Stimulated activated CD4-positive, alpha-beta T cell treated with anti-CD3 and anti-CD28 coated beads, Interleukin-4, amount 100 ng/mL, for 1 hour (primary cell): ENCODE measurements around the gene CACNB3.
A peak's percentile ranks its signal among the peaks of the same experiment; 100 is the strongest.

Experiments used
- DNase-seq: peaks from one replicate; pipeline ENCODE4 v3.0.0-alpha.2; 2020

Gene CACNB3

DNA sequence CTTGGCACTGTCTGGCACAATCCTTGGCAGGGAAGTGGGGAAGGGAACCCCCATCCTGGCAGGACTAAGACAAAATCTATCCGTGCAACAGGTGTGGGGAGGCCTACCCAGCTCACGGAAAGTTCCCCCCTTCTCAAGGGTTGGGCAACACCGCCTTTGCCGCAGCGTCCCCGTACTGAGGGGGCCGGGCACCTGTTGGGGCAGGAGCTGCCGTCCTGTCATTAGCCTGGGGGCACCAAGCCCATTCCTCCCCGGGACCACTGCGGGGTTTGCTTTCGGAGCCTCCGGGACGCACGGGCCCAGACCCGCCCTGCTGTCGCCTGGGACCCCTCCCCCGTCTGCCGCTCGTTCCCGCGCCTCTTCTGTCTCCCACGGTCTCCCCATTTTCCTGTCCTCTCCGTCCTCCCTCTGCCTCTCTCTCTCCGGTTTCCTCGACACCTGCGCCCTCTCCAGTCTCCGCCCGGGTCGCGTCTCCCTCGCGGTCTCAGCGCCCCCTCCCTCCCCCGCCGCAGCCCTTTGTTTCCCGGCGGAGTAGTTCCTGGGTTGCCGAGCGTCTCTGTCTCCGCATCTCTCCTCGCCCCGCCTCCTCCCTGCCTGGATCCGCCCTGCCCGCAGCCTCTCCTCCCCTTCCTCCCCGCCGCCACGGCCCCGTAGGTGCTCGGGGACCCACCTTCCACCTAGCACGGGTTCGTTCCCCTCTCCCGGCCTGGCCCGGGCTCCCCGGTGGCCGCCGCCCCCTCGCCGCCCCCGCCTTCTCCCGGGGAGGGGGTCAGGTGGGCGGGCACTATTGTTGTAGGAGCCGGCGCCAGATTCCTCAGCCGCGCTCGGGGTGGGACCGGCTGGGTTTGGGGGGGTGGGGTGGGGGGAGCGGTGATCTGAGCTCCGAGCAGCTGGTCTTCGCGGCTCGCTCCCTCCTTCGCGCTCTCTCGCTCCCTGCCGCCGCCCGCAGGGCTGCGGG is at the start of gene CACNB3:
CACNB3 (plus strand) TSS at position 624 of the 958 bp plus-strand sequence. CDS start 434 bp downstream, outside the sequence.
- peak; percentile 80 for DNase-seq

DNA sequence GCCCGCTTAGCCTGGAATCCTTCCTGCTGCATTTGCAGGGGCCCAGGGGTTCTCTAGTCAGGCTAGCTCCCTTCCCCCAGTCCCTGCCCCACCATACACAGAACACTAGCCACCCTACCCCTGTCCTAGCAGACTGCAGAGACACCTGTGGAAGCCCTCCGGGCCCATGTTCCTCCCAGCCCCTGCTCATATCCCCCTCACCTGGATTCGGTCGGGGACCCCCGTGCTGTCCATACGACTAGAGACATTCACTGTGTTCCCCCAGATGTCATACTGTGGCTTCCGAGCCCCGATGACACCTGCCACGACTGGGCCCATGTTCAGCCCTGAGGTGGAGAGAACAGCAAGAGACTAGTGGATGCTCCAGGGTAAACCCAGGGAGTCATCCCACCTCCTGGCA is 49.6 kb upstream of the CACNB3 start:
- no peak for DNase-seq

DNA sequence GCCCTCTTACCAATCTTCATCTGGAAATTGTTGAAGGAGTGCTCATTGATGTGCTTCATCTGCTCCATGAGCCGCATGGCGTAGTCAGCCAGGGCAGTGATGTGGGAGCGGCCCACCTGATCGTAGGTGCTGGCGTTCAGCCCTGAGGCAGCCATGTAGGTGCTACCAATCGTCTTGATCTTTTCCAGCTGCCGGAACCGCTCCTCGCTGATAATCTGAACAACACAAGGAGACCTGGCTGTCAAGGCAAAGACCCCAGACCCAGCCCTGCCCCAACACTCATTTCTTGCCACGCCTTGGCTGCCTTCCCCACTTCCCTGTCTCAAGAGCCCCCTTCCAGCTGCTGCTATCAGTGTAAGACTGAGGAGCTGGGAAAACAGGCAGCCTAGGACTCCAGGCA is 47.5 kb upstream of the CACNB3 start:
- DNase-seq, result no peak

DNA sequence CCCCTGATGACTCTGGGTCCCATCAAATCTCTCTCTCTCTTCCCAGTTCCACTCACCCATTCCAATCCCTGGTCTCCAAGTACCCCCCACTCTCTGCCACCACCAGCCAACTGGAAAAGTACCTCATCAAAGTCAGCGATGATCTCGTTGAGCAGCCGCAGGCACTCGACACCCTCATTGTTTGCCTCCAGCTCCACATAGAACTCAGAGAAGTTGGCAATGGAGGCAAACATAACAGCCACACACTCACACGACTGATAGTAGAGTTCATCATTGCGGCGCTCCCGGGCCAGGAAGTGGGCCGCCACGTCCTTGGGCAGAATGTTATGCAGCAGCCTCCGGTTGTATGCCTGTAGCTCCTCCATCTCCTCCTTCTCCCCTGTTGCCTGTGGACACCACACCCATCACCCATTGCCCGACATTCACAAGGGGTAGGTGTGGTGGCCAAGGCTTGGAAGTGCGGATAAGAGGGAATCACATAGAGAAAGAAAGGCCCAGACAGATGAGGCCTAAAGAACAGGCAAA is 46.6 kb upstream of the CACNB3 start:
- no peak for DNase-seq

DNA sequence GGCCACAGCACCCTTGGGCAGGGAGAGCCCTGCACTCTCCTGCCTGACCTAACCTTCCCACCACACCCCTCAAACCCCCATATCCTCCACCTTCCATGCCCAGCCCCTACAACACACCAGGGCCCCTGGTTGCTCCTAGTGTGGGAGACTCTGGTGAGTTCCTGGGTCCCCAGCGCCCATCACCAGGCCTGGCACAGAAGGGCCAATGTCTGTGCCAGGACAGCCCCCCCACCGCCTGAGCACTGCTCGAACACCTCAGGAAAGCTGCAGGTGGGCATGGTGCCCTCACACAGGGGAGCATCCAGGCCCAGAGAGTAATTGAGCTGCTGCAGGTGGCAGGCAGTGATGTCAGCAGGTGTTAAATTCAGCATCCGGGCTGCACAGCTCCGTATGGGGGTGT is 44.6 kb upstream of the CACNB3 start:
- DNase-seq, result no peak

DNA sequence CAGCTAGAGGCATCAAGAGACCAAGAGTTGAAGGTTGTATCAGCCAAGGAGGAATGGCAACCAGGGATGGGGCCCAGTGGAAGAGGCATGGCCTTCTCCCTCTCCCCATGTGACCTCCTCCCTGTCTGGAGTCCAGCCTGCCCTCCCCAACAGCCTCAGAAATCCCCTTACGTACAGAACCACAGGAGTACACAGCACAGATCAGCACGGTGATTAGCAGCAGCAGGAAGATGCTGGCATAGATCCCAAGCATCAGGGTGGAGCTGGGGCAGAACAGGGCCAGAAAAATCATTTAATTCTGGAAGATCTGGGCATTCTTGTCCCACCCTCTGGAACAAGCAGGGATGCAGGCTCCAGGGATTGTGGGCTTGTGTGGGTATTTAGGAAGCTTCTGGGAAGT is 43.8 kb upstream of the CACNB3 start:
- no peak for DNase-seq

DNA sequence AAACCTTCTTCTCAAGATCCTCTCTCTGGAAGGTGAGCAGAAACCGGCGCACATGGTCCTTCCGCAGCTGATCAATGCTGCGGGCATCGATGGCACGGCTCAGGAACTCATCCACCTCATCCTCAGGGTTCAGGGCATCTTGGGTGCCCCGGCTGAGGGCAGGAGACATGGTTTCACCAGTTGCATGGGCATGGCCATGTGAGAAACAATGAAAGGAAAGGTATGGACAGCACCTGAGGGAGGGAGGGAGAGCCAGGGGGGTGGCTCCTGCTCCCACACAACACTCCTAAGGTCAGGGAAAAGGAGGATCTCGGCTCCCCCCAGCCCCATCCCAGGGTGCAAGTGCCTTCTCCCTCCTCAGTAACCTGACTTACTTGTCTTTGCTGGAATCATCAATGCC is 43.0 kb upstream of the CACNB3 start:
- no peak for DNase-seq

DNA sequence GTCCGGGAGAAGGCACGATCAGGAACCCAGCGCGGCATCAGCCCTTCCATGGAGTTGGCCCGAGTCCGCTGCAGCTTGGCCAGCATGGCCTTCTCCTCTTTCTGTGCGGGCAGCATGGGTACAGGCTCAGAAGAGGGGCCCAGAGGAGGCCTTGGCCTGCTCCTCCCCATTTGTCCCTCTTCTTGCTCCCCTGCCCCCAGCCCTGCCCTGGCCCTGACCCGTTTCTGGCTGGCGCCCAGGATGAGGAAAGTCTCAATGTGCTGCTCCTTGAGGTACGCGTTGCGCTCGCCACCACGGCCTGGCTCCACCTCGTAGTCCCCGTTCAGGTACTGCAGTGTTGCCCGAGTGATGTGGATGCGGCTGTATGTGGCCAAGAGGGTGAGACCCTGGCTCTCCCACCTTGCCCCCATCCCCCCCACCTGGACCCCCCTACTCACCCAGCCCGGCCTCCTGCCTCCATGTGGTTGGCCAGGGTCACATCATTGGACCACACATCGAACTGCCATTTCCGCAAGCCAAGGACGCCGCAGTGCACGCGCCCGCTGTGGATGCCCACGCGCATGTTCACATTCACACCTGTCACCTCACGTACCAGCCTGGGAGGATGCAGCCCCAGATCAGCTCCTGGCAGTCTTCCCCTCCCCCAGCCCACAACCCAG is 42.2 kb upstream of the CACNB3 start:
- DNase-seq, result no peak

DNA sequence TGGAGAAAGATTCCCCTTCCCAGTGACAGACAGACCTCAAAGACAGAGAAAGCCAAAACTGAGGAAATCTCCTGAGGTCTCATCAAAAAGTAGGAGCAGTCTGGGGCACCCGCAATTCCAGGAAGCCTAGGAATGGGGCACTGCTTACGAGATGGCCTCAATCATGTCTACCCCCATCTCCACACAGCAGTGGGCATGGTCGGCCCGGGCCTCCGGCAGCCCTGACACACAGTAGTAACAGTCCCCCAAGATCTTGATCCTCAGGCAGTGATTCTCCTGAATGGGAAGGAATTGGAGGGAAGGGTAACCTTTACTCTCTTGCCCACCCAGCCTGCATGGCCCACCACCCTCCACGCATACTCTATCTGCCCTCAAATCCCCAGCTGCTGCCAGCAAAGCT is 41.3 kb upstream of the CACNB3 start:
- DNase-seq, result no peak

DNA sequence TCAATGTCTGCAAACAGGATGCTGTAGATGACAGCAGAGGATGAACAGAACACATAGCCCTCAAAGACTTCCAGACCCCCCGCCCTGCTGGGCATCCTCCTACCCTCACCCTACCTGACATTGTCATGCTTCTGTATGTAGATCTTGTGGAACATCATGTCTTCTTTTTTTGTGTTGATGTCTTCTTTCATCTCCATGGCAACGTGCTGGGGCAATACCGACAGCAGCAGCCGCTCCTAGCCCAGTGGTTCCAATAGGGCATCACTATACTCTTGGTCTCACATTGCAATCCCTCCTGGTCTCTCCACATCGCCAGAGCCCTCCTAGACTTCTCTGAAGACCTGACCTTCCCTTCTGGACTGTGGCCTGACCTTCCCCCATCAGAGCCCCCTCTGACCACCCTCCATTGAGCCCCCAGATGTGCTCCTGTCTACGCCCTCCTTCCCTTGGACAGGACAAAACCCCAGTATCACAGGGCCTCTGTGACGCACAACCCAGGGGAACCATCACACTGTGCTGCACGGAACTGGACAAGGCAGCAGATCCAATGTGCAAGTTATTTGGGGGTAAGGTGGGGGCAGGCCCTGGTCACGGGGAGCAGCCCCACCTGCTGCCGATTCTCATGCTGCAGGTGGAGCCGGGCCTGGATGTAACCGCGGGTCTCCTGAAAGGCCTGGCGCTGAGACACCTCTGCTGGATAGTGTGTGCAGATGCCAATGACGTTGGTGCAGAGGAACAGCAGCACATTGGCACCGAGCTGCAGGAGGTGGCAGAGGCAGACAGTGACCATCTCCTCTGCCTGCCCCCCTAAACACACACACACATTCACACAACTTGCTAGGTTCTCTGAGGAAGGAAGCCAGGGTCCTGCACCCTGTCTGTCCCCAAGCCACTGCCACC is 40.5 kb upstream of the CACNB3 start:
- DNase-seq, result no peak

DNA sequence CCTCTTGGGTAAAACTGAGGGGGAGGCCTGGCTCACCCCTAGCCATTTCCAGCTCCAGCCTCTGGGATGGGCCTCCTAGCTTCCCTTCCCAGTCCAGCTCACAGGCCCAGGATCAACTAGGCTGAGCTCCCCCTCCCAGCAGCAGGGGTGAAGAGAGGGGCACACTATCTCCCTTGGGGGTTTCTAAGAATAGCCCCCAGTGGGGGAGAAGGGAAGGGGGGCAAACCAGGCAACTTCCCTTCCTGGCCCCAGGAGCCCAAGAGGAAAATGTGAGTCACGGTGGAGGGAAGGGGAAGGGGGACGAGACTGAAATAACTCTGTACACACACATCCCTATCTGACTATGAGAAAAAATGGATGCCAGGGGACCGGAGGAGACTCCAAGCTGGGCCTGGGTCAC is 38.4 kb upstream of the CACNB3 start:
- DNase-seq, result no peak

DNA sequence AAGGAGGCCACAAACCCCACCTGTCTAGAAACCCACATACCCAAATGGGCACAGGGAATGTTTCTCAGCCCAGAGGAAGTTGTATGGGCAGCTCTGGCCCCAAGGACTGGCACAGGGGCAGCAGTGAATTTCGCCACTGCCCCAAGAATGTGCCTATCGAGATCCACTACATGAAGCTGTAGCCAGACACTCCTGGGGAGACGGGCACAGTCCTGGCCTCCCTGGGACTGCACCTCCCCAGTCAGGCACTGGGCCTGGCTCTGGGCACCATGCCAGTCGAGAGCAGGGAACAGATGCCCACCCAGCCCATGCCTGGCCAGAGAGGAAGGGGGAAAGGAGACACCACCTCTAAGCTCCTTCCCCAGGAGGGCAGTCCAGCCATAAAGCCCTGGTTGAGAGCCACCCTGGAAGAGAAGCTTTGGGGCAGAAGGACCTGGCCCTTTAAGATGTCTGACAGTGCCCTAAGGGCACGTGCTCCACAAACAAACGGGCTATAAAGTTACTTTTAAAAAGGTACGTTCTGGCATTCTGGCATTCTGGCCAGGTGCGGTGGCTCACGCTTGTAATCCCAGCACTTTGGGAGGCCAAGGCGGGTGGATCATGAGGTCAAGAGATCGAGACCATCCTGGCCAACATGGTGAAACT is 37.8 kb upstream of the CACNB3 start:
- DNase-seq, result no peak

DNA sequence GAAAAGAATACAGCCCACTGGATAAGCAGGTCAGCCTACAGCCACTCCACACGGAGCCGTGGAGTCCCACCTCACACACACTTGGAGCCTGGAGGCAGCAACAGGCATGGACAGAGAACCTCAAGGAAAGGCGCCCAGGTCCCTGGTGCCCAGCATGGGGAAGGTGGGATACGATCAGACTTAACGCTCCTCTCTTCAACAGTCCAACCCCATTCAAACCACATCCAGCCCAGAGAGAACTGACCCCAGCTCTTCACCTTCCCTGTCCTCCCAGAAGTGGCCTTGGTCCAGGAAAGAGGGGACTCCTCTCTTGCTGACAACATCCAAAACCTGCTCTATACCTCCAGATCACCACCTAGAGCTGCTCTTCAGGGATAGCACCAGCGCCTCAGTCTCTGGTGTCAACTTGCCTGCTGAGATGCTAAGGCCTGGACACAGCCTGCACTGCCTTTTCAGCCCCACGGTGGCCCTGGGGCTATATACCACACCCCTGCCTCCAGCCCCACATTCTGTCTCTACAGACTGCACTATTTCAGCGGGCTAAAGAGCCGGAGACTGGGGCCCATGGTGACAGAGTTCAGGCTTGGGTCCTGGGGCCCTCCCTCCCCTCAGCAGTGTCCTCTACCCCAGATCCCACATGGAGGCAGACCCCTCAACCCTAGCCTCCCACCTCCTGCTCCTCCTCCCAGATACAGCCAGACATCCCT is 36.4 kb upstream of the CACNB3 start:
- DNase-seq, result no peak

DNA sequence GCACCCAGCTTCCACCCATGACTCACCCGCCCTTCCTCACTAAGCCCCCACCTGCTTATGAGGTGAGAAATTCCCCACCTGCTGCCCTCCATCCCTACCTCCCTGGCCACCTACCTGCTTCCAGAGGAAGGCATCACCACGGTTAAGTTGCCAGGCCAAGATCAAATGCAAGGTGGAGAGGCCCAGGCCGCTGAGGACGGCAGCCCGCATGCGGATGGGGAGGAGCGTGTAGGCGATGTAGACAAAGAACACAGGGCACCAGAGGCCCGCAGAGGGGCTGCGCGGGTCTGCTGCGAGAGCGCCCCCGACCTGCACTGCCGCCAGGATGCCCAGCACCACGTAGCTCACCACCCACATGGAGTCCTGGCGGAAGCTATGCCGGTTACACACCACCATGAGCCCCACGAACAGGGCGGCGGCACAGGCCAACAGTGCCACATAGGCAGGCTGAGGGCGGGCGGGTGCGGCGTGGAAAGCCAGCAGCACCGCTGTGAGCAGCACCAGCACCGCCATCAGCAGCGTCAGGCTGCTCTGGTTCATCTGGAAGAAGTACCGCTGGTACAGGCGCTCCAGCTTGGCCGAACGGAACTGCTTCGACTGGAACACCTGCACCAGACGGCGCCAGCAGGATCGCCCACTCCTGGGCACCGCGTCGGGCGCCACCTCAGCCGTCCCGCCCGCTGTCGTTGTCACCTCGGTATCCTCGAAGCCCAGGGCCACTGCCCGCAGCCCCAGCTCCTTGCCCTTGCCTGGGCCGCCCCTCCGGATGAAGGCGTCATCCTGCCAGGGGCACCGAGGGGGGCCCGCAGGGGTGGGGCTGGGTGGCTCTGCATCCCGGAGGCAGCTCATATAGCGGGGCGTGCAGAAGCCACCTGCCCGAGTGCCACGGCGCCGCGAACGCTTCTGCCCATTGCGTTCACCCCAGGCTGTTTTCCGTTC is 35.6 kb upstream of the CACNB3 start:
- DNase-seq, result no peak

DNA sequence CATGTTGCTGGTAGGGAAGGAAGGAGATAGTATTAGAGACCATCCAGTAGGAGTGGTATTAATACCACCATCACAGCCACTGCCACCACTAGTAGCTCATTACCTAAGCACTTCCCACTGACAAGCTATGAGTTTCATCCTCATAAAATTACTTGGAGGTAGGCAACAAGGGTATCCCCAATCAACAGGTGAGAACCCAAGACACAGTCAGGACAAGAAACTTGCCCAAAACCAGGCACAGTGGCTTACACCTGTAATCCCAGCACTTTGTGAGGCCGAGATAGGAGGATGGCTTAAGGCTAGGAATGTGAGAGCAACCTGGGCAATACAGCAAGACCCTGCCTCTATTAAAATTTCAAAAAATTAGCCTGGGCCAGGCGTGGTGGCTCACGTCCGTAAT is 34.9 kb upstream of the CACNB3 start:
- no peak for DNase-seq

DNA sequence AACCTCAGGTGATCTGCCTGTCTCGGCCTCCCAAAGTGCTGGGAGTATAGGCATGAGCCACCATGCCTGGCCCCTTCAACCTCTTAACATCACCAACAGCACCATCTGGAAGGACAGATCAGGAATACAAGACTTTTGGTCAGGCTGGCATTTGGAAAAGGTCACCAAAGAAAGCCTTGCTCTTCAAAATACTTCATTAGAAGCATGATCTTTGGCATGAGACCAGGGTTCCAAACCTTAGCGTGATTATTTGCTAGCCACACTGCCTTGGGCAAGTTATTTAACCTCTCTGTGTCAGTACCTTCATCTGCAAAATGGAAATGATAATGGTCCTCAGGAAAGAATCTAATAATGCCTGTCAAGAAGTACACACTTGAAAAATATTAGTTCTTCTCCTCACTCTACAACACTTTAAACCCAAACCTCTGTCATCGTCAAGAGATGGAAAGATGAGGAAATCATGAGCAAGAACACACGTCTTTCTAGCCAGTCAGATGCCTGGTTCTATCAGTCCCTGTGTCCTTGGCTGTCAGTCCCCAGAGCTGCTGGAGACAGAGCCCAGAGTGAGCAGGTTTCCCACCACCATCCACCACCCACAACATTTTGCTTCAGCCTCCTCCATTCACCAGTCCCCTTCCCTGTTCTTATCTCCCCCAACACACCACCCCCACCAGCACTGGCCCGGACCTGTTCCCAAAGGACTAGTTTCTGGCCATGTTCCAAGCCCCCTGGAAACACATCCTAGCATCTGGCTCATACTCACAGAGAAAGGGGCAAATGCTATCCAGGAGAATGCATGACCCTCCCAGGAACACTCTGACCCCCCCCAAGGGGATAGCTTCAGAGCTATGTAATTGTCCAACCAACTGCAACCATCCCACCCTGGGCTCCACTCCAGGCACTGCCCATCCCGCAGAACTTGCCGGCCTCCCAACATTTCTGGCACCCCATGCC is 31.4 kb upstream of the CACNB3 start:
- DNase-seq, result no peak

DNA sequence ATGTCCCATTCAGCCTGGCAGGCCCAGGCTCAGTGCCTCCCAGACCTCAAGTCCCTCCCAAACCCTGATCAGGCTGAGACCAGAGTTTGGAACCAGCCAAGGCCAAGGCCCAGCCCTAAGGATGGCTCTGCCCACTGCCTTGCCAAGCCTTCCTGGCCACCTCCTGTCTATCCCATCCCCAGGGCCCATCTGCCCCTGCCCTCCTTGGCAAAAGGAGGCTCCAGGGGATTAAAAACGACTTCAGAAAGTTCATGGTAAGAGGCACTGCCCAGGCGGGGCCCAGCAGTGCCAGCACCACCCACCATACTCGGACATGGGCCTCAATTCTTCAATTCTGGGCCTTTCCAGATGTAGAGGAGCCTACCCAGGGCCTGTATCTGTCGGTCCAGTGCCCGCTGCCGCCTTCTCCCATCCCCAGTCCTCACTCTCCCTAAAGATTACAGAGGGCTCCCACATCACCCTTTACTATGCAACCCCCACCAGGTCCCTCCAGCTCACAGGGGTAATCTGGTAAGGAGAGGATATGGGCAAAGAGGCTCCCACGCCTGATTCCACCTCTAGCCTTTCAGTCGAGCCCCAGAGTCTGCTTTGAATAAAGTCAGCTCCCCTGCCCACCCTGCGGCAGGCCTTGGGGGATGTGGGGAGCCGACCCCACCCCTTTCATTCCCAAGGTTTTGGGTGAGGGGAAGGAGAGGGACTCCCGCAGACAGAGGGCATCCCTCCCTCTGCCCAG is 30.3 kb upstream of the CACNB3 start:
- DNase-seq, result no peak

DNA sequence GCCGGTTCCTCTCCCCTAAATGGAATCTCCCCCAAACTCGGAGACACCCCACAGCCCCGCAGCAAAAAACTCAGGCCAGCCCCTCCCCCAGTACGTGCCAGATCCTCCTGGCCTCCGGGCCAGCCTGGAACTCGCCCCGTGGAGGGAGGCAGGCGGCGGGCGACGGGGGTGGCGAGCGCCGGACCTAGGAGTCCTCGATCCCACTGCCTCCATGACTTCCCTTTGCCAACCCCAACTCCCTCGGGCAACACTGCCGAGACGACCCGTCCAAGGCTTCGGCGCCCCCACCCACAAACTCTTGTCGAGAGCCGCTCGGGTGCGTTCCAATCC is 29.8 kb upstream of the CACNB3 start:
- DNase-seq, result no peak
